Activated T-cell treated with anti-CD3 and anti-CD28 coated beads for 48 hours (primary cell): ENCODE results near the gene MMADHC.

Experiments used
- DNase-seq: peaks from one replicate; pipeline ENCODE4 v3.0.0-alpha.2; 2020; ENCODE audit warnings: low read depth

Gene MMADHC

DNA sequence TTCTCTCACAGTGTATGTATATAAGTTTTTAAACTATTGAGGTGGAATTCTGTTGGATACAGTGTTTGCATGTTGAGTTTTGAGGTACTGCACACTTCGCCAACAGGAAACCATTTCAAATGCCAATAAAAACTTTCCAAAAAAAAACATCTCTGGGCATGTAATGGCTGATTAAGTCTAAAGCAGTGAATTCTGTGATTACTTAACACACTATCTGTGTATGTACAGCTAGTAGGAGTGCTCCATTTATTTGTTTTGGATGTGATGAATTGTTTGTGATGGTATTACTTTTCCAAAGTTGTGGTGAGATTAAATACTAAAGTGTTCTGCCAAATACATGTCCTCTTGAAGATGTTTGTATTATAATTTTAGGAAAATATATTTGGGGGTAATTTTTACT lies 31.1 kb downstream of the MMADHC start:
- DNase-seq: no peak

DNA sequence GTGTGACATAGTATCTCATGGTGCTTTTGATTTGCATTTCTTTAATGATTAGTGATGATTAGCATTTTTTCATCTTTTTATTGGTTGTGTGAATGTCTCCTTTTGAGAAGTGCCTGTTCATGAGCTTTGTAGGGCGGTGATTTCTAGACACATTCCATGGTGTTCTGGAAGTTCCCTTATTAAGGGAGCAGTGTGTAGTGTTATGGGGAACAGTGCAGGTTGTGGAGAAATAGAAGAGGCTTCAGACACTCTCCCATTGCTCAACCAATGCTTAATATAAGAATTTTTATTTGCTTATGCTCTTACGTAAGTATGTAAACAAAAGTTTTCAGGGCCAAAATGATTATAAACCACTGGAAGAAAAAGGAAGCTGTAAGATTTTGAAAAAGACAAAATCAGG lies 34.7 kb downstream of the MMADHC start:
- DNase-seq: no peak

DNA sequence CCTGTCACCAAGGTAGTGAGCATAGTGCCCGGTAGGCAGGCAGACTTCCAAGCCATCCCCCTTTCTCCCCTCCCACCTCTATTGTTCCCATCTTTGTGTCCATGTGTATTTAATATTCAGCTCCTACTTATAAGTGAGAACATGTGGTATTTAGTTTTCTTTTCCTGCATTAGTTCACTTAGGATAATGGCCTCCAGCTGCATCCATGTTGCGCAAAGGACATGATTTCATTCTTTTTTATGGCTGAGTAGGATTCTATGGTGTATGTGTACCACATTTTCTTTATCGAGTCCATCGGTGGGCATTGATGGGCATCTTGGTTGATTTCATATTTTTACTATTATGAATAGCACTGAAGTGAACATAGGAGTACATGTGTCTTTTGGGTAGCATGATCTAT lies 35.3 kb downstream of the MMADHC start:
- no peak for DNase-seq

DNA sequence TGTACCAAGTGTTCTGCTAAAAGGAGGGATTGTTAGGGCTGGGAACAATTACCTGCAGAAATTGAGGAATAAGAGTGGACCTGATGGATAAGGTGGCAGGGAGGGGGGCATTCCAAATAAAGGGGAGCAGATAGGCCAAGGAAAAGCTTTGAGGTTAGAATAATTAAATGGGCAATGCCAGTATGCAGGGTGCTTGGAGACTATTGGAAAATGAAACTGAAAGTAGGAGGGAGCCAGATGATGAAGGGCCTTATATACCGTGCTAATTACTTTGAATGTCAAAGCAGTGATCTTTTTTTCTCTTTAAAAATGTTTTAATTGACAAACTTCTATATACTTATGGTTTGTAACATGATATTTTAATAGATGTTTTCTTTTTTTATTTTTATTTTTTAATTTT lies 42.9 kb downstream of the MMADHC start:
- DNase-seq: no peak

DNA sequence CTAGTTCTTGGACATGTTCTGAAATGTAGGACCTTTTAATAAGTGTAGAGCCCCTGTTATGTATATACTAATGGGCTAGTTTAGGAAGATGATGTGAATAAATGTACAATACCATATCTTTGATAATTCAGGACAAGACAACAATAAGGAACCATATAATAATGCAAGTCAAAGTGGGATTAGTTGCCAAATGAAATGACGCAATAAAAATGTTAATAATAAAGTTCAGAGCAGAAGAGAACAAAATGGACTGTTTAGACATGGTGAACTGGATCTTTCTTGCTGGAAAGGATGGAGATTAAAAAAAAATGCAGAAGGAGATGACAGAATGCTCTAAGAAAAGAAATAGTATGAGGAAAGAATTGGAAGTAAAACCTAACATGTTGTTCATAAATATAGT lies 43.7 kb downstream of the MMADHC start:
- DNase-seq: no peak

DNA sequence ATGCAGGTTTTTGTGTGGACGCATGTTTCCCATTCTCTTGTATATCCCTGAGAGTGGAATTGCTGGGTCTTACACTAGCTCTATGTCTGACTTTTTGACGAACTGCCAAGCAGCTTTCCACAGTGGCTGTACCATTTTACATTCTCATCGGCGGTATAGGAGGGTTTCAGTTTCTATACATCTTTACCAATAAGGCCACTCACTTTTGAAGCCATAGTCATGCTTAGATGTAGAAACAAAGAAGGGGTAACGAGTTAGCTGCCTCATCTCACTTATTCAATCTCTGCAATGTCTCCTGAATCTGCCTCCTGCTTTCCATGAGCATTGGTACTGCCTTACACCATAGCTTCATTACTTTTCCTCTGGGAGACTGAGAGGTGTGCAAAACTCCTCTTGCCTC lies 47.4 kb downstream of the MMADHC start:
- no peak for DNase-seq

DNA sequence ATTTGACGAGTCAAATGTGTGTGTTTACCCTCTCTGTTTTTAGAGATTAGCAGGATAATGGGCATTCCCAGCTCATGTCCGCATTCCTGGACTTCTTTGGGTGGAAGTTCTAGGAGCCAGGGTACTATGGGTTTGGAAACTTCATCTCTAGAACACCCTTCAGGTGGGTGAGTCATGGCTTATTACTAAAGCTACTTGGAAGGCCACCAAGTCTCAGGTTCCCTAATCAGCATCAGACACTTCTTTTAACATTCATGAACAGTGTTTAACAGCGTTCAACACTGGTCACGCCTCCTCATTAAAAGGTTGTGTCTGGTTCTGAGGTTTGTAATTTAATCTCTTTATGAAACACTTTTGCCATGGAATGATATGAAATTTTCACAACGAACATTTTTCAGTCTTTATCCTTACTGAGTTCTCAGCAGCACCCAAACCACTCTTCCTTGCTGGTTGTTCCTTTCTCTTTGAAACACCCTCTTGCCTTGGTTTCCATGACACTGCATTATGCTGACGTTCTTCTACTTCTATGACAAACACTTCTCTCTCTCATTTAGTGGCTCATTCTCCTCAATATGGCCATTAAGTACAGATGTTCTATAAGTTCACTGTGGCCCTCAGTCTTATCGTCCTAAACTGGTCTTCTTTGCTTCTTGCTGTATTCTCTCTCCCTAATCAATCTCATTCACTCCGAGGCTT lies 49.3 kb downstream of the MMADHC start:
- DNase-seq: no peak

DNA sequence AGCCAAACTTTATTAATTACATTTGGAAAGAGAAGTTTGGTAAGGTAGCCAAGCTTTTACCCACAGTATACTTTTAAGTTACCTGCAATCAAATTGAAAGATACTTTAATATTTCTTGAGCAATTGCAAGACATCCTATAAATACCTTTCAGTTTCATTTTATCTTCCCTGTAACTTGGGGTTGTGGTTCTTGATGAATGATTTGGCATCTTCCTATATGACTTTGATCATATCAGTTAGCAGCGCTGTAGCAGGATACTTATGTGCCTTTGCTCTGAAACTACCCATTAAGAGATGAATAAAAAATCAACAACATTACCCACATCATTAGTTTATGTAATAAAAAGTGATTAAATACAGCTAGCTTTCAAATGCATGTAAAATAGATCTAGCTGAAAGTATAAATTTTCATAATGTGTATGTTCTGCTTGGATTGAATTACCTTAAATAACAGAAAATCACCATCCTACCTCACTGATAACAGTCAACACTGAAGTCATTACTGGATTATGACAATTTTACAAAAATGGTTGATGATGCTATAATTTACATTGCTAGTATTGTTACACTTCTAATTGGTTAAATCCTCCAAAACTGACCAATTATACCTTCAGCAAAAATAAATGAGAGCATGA lies 50.4 kb downstream of the MMADHC start:
- DNase-seq: no peak

DNA sequence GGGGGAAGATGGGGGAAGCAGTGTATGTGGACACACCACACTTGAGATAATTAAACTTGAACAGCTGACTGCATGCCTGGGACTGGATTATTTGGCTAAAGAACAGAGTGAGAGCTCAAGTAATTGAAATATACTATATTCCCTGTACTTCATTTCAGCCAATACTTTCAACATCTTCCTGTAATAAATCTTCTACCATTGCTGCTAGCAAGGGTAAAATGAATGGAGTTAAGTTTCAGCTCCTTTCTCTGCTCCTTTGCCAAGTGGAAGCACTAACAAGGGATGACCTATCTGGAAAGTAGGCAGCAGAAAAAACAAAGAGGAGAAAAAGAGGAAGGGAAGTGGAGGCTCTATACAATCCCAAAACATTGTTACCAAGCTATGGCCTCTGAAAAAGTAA lies 50.9 kb downstream of the MMADHC start:
- DNase-seq: no peak

DNA sequence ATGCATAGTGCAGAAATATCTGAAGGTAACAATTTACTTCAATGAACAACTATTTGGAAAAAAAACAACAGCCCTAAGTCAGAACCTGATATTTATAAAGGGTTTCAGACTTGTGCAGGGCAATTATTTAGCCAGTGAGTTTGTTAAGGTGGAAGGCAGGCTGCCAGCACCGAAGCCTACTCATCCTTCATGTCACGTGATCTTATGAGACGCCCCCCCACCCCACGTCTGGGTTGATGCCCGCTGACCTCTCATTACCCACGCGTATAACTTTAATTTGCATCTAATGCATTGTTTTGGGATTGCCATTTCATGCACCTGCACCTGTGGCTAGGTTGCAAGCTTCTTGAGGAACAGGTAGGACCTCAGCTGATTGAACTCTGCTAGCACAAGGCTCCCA lies 52.9 kb downstream of the MMADHC start:
- no peak for DNase-seq

DNA sequence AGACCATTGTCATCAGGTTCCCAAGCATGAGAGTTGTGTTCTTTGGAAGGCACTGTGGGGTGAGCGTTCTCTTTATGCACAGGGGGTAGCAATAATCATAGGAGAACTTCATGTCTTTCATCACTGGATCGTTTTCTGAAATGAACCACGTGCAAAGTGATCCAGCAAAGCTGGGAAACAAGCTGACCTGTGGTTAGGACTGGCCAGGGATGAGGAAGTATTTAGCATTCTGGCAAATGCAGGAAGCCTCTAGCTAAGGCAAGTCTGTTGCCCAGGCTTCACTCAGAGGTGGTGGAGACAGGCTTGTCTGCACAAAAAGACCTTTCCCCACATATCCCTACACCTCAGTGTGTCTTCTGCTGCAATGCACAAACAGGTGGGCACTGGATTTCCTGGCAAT lies 58.6 kb downstream of the MMADHC start:
- DNase-seq: no peak

DNA sequence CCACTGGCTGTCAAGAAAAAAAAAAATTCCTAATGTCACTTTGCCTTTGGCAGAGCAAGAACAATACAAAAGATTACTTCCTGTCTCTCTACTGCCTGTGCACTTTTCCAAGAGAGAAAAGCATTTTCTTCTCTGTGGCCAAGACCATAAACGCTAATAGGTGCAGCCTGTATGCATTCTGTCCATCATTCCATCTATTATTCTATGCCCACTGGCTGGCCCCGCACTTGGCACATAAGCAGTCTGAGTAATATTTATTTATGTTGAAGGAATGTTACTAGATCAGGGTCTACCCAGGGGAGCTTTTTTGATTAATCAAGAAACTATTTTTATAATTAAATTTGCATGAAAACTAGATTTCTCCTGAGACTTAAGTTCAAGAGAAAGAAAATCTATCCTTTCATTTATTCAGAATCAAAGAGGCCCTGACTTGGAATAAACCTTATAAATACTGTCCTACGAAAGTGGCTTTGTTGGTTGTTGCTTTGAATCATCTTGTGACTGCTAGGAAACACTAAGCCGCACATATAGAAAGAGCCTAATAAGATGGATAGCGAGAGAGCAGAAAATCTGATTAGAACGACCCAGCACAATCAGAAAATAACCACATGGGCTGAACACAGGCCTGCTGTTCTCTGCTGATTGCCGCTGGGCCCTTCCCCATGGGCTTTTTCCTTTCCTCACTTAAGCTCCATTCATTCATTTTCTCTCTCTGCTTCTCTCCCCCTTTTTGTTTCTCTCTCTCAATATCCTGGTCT lies 59.4 kb downstream of the MMADHC start:
- DNase-seq: no peak

DNA sequence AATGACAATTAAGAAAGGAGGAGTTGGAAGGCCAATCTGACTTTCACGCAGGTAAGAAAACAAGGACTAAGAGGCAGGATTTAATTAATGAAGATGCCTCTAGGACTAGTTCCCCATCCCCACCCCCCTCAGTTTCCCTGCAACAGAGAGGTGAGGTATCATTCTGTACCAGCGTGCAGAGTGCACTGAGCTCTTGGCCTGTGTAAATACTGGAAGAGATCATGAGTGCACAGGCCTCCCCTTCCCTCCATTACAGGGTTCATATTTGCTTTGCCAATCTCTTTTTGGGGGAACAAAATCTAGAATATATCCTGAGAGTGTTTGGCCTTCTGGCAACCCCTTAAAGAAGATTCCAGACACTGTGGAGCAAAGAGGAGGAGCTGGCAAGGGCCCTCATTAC lies 60.9 kb downstream of the MMADHC start:
- DNase-seq: no peak

DNA sequence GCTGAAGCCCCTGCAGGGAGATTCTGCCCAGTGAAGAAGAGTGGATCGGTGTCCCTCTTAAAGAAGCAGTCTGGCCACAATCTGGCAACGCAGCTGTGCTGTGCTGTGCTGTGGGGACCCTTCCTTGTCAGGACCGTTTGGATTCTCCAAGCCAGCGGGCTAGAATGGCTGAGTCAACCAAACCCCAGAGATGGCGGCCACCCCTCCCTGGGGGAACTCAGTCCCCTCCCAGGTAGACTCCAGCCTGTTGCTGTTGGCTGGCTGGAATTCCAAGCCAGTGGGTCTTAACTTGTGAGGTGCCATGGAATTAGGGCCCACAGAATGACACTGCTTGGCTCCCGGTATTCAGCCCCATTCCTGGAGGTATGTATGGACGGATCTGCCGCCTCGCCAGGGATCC lies 62.3 kb downstream of the MMADHC start:
- no peak for DNase-seq
